ENCODE measurements around the gene ECHS1.

DNA sequence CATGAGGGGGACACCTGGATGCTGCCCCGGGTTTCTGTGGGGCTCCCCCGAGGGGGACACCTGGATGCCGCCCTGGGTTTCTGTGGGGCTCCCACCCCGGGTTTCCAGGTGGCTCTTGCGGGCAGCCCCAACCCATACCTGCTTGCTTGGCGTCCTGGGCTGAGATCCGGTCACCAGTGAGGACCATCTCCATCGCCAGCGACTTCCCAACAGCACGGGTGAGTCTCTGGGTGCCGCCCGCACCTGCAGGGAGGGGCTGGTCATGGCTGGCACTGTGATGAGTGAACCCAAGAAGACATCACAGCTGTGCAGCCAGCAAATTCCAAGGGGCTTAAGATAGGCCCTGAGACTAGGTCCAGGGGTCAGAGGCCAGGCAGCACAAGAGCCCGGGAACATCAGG is 6.4 kb downstream of the ECHS1 start:
- TF ChIP-seq, protein P1, sequence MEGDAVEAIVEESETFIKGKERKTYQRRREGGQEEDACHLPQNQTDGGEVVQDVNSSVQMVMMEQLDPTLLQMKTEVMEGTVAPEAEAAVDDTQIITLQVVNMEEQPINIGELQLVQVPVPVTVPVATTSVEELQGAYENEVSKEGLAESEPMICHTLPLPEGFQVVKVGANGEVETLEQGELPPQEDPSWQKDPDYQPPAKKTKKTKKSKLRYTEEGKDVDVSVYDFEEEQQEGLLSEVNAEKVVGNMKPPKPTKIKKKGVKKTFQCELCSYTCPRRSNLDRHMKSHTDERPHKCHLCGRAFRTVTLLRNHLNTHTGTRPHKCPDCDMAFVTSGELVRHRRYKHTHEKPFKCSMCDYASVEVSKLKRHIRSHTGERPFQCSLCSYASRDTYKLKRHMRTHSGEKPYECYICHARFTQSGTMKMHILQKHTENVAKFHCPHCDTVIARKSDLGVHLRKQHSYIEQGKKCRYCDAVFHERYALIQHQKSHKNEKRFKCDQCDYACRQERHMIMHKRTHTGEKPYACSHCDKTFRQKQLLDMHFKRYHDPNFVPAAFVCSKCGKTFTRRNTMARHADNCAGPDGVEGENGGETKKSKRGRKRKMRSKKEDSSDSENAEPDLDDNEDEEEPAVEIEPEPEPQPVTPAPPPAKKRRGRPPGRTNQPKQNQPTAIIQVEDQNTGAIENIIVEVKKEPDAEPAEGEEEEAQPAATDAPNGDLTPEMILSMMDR (conservative IDR thresholded peaks at IDR 0.05; ENCODE audit: low read length) = no peak
- TF ChIP-seq EZH2phosphoT487 (IDR thresholded peaks at IDR 0.05; ENCODE audit: borderline replicate concordance, low read depth, low read length) = no peak
